Prostate gland (tissue), 2 donors: ENCODE data around the gene PRELP.

Source experiments
- CTCF ChIP-seq, 4 experiments: fragments of 200-600 bp in 2 of 4; fragments of 450-650 bp in 2 of 4; sonication (generic) in 2 of 4; IDR thresholded peaks; 1 replicate in 3 of 4; 2 replicates in 1 of 4; pipeline ENCODE4 v1.5.1; 2016 to 2019; ENCODE audit warnings: antibody characterized with exemption in 4 of 4, mild to moderate bottlenecking in 2 of 4, moderate library complexity in 2 of 4
- POLR2A ChIP-seq: fragments of 450-650 bp; IDR thresholded peaks from one replicate; pipeline ENCODE4 v1.6.1; 2016; ENCODE audit warnings: antibody characterized with exemption, mild to moderate bottlenecking

- TF ChIP-seq CTCF (IDR thresholded peaks at IDR 0.05) (no peak), POLR2A (no peak)
These were observed 42.0 kb downstream of the PRELP start for GRCh38 chr1:203517426-203518110.
